ENCODE data around the gene RNF113B.

The RNF113B gene

DNA sequence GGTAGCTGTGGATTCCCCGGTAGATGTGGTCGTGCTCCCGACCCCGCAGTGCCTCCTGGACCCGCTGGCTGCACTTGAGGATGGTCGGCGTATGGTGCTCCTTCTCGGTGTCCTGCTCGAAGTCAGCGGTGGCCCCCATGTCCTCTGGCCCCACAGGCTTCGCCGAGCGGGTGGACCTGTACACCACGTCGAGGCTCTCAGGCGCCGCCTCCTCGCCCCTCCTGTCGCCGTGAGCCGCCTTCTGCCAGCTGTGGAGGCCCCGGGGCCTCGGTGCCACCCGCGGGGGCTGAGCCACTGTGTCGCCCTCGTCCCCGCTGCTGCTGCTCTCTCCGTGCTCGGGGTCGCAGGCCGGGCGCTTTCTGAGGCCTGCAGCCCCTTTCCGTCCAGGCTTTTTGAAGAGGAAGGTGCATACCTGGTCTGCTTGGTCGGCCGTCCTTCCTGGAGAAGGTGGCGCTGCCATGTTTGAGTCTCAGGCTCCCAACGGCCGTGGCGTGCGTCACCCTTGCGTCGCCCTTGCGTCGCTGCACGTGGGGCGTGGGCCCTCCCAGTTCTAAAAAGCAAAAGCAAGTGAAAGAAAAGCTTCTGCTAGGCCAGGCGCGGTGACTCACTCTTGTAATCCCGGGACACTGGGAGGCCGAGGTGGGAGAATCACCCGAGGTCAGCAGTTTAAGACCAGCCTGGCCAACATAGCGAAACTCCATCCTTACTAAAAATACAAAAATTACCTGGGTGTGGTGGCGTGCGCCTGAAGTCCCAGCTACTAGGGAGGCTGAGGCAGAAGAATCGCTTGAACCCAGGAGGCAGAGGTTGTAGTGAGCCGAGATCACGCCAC, at the start of gene RNF113B:
RNF113B (minus strand) TSS at position 493 of the 832 bp plus-strand sequence; CDS start at position 460, 33 bp downstream.
- no peak for DNase-seq

DNA sequence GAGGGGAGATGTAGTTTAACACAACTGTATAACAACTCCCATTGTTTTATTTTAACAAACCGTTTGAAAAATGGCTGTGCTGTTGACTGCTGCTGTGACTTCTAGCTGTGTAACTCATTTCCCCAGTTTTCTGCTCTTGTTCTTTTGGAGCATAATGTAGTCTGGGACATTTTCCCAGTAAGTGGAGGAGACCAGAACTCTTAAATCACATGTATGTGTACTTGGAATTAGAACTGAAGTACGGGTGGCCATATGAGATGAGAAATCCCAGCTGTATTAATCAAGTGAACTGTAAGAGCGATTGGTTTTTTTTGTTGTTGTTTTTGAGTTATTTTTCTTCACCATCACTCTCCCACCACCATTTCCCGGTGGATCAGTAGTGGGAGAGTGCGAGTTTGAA, 49.4 kb upstream of the RNF113B start:
- no peak for DNase-seq

DNA sequence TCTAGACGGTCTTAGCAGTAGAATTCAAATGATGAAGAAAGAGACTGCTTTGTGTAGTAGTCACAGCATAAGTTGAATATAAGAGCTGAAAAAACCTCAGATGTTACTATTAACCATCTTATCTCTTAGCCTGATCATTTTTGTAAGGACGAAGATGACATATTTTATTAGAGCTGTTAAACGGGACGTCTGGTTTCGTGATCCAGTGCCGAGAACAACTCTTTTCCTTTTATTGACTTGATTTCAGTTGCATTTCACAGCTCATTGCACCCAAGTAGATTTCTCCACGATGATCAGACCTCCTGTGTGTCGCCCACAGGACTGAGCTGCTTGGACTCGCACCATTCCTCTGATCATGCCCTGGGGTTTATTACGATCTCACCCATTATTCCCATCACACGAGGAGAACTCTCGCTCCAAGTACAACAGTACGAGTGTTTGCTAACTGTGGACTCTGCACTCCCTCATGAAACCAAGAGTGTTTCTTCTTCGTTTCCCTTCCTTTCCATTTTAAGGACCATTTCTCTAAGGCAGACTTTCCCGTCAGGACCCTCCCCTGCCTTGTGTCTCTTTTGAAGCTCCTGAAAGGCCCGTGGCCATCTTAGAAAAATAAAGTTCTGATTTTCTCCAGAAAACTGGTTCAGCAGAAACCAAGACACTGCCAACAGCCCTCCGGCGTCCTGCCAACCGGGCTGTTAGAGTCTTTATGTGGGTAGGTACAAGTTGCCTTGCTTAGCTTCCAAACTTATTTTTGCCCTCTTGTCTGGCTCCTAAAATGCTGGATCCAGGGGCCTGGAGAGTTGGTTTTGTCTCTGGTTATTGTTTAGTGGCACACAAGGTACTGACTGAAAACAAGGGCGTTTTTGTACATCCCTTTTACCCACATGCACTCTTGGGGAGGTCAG, 48.2 kb upstream of the RNF113B start:
- DNase-seq: no peak

DNA sequence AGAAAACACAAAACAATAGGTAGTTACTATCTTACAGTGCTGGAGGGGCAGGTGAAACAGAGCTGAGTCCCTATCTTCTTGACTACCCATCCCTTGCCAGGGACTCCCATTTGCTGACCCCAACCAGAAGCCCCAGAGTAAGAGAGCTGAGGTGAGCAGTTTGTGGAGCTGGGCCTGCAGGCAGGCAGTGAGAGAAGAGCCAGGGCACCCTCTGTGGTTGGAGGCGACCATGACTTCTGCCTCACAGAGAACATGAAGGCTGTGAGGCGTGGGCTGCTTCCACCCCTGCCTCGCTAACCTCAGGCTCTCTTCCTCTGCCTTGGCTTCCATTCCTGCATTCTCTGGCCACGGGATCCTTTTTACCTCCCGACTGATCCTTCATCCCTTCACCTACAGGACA, 47.5 kb upstream of the RNF113B start:
- DNase-seq: no peak

DNA sequence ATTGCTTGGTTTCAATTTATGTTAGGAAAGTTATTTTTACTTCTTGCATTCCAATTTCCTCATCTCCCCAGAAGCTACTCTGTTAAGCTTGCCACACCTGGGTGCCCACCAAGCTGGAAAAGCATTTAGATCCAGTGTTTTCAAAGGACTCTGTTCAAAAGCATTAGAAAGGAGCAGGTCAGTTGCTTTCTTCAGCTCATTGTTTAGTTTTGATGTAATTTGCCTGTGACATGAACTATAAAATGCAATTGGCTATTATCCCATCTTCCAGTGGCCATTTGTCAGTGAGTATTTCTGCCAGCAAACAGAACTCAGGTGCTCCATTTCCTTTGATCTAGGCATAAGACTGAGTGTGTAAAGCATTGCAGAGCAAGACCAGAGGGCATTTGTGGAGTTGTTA, 46.7 kb upstream of the RNF113B start:
- no peak for DNase-seq

DNA sequence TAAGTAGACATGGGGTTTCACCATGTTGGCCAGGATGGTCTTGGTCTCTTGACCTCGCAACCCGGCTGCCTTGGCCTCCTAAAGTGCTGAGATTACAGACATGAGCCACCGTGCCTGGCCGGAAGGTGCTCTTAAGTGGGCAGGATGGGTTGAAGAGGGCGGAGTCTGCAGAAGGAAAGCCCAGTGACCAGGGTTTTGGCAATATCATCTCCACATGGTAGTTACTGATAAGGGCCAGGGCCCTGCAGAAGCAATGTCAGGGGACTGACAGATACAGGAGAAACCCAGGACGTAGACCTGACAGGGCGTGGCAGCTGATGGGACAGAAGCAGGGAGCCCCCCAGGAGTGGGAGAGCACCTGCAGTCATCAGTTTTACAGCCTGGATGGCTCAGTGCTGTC, 45.7 kb upstream of the RNF113B start:
- peak; percentile 75 for DNase-seq

GRCh38 chr13:98222081-98222554, 45.0 kb upstream of the RNF113B start:
- DNase-seq: no peak

GRCh38 chr13:98221234-98221633, 44.2 kb upstream of the RNF113B start:
- no peak for DNase-seq

DNA sequence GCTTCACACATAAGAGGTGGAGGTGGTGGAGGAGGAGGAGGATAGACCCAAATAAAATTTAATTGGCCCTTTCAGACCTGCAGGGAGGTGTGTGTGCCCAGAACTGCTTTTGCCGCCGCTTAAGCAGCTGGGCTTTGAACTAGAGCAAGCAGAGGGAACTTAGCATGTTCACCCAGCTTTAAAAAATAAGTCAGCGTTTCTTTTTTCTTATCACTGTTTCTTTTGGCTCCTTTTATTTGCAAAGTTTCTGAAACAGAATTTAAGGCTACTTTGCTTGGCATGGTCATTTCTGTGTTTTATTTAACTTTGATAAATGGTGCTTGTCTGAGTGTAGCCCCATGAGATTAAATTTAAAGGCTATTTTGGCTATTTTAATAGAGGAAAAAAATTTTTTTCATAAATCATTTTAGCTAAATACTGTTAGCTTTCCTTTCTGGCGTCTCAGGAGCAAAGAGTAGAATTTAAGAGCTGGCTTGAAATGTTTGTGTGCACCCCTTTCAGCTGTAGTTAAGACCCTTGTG, 43.3 kb upstream of the RNF113B start:
- no peak for DNase-seq

DNA sequence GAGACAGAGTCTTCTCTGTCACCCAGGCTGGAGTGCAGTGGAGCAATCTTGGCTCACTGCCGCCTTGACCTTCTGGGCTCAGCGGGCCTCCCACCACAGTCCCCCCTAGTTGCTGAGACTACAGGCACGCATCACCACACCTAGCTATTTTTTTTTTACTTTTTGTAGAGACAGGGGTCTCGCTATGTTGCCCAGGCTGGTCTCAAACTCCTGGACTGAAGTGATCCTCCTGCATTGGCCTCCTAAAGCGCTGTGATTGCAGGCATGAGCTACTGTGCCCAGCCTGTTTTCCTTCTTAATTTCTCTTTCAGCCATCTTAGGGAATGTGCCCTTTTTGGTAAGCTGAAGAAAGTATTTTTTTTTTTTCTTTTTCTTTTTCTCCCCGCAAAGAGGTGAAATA, 42.6 kb upstream of the RNF113B start:
- no peak for DNase-seq

DNA sequence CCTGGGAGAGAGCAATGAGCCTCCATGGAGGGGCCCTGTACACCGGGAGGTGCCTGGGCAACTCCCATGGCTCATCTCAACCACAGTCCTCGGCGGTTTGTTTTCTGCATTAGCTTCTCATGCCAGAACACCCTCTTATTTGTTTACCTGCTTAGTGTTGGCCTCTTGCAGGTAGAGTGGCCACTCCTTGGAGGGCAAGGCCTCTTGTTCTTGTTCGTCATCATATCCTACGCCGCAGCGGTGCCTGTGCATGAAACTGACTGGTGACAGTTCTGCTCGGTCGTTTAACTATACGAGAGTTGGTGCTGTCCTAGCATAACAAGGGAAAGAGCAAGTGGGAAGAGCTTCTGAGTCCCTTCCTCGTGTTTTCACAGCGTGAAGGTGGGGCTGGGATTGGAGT, 40.5 kb upstream of the RNF113B start:
- no peak for DNase-seq

GRCh38 chr13:98216711-98217285, 39.7 kb upstream of the RNF113B start:
- DNase-seq: no peak

DNA sequence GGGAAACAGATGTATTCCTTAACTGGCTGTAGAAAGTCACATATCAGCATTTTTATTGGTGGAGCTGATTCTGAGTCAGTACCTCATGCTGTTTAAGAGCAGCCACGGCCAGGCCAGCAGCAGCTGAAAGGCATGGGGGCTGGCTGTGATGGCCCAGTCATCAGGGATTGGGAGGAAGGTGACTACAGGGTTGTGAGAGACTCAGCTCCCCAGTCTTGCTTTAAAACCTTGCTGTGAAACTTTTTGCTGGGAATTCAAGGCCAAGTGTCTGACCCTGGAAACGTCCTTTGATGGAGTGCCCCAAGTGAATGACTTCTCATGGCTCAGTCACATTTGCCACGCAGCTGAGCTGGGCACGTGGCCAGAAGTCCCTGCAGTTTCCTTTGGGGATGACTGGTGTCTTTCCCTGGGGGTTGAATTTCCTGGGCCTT, 39.1 kb upstream of the RNF113B start:
- DNase-seq: no peak

- no peak for DNase-seq
These were observed 38.4 kb upstream of the RNF113B start for GRCh38 chr13:98215508-98215907.

DNA sequence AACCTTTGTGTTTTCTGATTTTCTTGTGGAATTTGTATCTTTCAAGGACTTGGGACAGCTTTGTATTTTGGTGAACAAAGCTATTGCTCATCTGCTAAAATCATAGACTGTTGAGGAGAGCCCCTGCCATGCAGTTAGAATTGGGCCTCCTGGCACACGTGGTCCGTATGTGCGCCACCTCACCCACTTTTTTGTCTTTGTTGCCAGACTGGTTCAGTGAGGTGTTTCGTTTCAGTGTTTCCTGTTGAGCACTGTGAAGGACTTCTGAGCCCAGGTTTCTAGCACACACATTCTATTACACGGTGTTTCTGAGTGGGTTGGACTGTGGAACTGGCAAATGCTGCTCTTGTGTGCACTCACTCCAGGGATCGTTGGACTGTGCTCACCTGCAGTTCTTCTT, 37.6 kb upstream of the RNF113B start:
- no peak for DNase-seq

- DNase-seq: no peak
These were observed 37.1 kb upstream of the RNF113B start for GRCh38 chr13:98214008-98214643.

- no peak for DNase-seq
These were observed 36.3 kb upstream of the RNF113B start for GRCh38 chr13:98213354-98213753.

- no peak for DNase-seq
These were observed 35.7 kb upstream of the RNF113B start for GRCh38 chr13:98212763-98213162.

- no peak for DNase-seq
These were observed 31.5 kb upstream of the RNF113B start for GRCh38 chr13:98208606-98209005.

- DNase-seq: no peak
These were observed 30.3 kb upstream of the RNF113B start for GRCh38 chr13:98207416-98207815.

- no peak for DNase-seq
These were observed 29.9 kb upstream of the RNF113B start for GRCh38 chr13:98206946-98207345.

GRCh38 chr13:98204546-98204945, 27.5 kb upstream of the RNF113B start:
- no peak for DNase-seq
